ENCODE data around the gene ASXL2.
"Not testable (repeated sequence)": the region's sequence is repeated elsewhere in the genome, so short reads cannot be mapped to it uniquely, and the experiment has no call there.

ASXL2 gene

DNA sequence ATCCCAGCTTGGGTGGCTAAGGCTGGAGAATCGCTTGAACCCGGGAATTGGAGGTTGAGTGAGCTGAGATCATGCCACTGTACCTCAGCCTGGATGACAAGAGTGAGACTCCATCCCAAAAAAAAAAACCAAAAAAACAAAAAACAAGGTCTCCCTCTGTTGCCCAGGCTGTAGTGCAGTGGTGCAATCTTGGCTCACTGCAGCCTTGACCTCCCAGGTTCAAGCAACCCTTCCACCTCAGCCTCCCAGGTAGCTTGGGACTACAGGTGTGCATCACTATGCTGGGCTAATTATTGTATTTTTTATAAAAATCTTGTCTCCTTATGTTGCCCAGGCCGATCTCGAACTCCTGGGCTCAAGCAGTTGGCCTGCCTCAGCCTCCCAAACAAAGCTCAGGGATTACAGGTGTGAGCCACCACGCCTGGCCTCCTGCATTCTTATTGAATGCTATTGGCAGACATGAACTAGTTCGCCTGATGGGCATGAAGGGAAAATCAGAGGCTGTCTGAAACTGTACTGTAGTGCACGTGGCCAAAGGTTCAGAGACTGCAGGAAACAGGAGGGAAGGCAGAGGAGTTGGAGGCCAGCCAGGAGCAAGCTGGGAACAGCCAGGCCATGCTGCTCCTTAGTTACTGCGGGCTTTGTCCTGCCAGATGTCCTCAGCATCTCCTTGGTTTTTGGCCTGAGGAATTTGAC is 16.0 kb upstream of the ASXL2 start:
- DNase-seq (ENCODE audit: low read depth in 1 of 2, low spot score in 1 of 2) = no peak

- DNase-seq (ENCODE audit: low read depth in 1 of 2, low spot score in 1 of 2) = no peak
Measured at GRCh38 chr2:25891672-25892071, 13.4 kb upstream of the ASXL2 start.

DNA sequence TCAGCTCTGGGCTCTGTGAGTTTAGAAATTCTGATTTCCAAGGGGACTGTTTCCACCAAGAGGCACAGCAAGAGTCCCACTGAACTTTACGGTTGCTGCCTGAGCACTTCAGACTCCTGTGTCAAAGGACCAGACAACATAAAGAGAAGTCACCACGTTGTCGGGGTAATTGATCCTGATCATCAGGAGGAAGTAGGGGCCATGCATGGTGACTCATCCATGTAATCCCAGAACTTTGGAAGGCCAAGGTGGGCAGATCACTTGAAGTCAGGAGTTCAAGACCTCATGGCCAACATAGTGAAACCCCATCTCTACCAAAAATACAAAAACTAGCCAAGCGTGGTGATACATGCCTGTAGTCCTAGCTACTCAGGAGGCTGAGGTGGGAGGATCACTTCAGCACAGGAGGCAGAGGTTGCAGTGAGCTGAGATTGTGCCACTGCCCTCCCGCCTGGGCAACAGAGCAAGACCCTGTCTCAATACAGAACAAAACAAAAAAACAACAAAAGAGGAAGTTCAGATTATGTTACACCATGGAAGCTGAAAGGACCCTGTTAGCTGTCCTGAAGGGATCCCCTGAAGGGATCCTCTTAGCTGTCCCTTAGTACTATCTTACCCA is 9.4 kb upstream of the ASXL2 start:
- no peak for DNase-seq (ENCODE audit: low read depth in 1 of 2, low spot score in 1 of 2)

GRCh38 chr2:25885933-25886332 is 7.6 kb upstream of the ASXL2 start:
- no peak for DNase-seq (ENCODE audit: low read depth in 1 of 2, low spot score in 1 of 2)

GRCh38 chr2:25881764-25882163 is 3.5 kb upstream of the ASXL2 start:
- DNase-seq (ENCODE audit: low read depth in 1 of 2, low spot score in 1 of 2) = no peak

DNA sequence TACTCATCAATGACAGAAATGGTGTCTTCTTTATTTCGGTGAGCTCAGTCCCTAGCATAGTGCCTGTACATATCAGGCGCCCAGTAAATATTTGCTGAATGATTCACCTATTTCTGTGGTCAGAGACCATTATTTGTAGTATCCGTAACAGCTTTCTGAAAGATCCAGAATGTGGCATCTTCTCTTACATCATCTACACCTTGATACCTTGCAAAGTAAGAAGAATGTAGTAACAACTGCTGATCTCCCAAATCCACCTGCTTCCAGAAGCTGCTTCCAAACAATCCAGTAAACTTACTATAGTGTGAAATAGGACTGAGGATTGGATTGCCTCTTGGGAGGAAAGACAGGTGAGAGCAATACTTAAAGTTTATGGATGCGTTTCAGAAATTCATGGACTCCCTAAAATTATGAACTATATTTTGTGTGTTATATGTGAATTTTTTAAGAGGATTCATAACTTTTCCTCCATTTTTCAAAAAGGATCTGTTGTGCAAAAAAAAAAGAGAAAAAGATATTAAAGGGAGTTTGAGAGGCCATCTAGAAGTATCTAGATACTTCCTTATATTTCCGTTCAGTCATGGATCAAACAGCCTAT is 945 bp upstream of the ASXL2 start:
- no peak for DNase-seq (ENCODE audit: low read depth in 1 of 2, low spot score in 1 of 2)

GRCh38 chr2:25877431-25878360 is 591 bp downstream of the ASXL2 start:
- peak; percentile 13 to 35 for DNase-seq (ENCODE audit: low read depth in 1 of 2, low spot score in 1 of 2)

- no peak for DNase-seq (ENCODE audit: low read depth in 1 of 2, low spot score in 1 of 2)
Measured at GRCh38 chr2:25872134-25872533, 6.2 kb downstream of the ASXL2 start.

GRCh38 chr2:25867396-25868003 is 10.8 kb downstream of the ASXL2 start:
- DNase-seq (ENCODE audit: low read depth in 1 of 2, low spot score in 1 of 2) = no peak

GRCh38 chr2:25856377-25856776 is 21.9 kb downstream of the ASXL2 start:
- DNase-seq (ENCODE audit: low read depth in 1 of 2, low spot score in 1 of 2) = no peak

- DNase-seq (ENCODE audit: low read depth in 1 of 2, low spot score in 1 of 2) = no peak
Measured at GRCh38 chr2:25855065-25855464, 23.2 kb downstream of the ASXL2 start.

GRCh38 chr2:25854613-25855012 is 23.7 kb downstream of the ASXL2 start:
- no peak for DNase-seq (ENCODE audit: low read depth in 1 of 2, low spot score in 1 of 2)

GRCh38 chr2:25853038-25853638 is 25.1 kb downstream of the ASXL2 start:
- DNase-seq (ENCODE audit: low read depth in 1 of 2, low spot score in 1 of 2) = no peak

- DNase-seq (ENCODE audit: low read depth in 1 of 2, low spot score in 1 of 2) = no peak
Measured at GRCh38 chr2:25851740-25852503, 26.4 kb downstream of the ASXL2 start.

DNA sequence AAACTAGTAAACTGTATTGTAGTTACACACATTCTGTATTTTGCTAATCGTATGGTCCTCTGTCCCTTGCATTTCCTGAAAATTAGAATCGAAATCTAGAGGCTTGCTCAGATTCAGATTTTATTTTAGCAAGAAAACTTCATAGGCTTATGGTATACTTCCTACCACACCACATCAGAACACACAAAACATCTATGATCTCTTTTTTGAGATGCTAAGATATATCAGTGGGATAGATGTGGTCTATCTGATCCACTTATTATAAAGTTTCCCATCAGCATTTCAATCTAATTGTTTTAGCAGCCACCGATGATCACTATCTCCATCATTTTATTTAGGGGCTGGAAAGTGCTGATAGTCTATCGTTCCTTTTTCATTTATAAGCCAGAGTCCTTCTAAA is 27.9 kb downstream of the ASXL2 start:
- DNase-seq (ENCODE audit: low read depth in 1 of 2, low spot score in 1 of 2) = not testable (repeated sequence)

DNA sequence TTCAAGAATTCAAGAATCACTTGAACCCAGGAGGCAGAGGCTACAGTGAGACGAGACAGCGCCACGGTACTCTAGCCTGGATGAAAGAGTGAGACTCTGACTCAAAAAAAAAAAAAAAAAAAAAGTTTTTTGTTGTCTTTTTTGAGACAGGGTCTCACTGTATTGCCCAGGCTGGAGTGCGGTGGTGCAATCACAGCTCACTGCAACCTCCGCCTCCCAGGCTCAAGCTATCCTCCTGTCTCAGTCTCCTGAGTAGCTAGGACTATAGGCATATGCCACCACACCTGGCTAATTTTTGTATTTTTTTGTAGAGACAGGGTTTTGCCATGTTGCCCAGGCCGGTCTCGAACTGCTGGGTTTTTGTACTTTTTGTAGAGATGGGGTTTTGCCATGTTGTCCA is 28.9 kb downstream of the ASXL2 start:
- not testable (repeated sequence) for DNase-seq (ENCODE audit: low read depth in 1 of 2, low spot score in 1 of 2)

DNA sequence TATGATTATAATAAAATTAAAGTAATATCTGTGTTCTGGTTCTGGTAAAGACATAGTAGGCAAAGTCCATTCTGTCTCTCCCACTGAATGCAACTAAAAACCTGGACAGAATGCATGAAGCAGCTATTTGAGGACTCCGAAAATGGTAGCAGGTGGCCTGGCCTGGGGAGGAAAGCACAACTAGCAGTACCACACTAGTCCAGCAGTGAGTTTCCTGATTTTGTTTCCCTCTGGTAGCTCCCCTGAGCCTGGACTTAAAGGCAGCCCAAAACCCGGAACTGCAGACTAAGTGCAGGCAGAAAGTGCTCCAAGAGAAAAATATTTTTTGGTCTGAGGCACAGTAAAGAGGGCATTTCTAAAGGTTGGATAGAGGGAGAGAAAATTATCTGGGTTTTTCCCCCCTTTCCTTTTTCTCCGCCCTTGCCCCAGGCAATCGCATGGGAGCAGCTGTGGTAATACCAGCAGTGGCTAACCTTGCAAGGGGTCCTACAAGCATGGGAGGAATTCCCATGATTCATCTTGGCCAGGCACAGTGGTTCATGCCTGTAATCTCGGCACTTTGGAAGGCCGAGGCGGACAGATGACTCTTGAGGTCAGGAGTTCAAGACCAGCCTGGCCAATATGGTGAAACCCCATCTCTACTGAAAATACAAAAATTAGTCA is 32.3 kb downstream of the ASXL2 start:
- DNase-seq (ENCODE audit: low read depth in 1 of 2, low spot score in 1 of 2) = no peak

- DNase-seq (ENCODE audit: low read depth in 1 of 2, low spot score in 1 of 2) = no peak
Measured at GRCh38 chr2:25844089-25844488, 34.2 kb downstream of the ASXL2 start.

GRCh38 chr2:25842155-25842554 is 36.1 kb downstream of the ASXL2 start:
- DNase-seq (ENCODE audit: low read depth in 1 of 2, low spot score in 1 of 2) = no peak
